Prostate gland (tissue), 2 donors: ENCODE results near the gene TFE3. TPM values are rescaled to one million over a fixed set of nuclear protein-coding genes. Genes with fewer than 3 reads are reported as not detected.
"Not testable (repeated sequence)": the region's sequence is repeated elsewhere in the genome, so short reads cannot be mapped to it uniquely, and the experiment has no call there.

ENCODE experiments used
- DNase-seq: peaks from one replicate; pipeline ENCODE4 v3.0.0-alpha.2; 2019; ENCODE audit warnings: low spot score
- H3K27ac ChIP-seq, 2 donors: fragments of 200-600 bp; sonication (generic); 2 replicates each; pipeline ENCODE4 v1.5.1; 2017 to 2019
- H3K27me3 ChIP-seq: fragments of 200-600 bp; sonication (generic); replicated peaks from 2 replicates; pipeline ENCODE4 v1.5.1; 2019; ENCODE audit not compliant: insufficient read depth
- H3K36me3 ChIP-seq, 2 donors: fragments of 200-600 bp; sonication (generic); 1 replicate in 1 of 2; 2 replicates in 1 of 2; pipeline versions ENCODE4 v1.5.1 to v1.8.1; 2017 to 2019
- H3K4me1 ChIP-seq: fragments of 200-600 bp; sonication (generic); replicated peaks from 2 replicates; pipeline ENCODE4 v1.5.1; 2019
- H3K4me3 ChIP-seq, 2 donors: fragments of 200-600 bp; sonication (generic); 2 replicates each; pipeline ENCODE4 v1.5.1; 2017 to 2019
- H3K9me3 ChIP-seq: fragments of 200-600 bp; sonication (generic); 2 replicates; pipeline ENCODE4 v1.5.1; 2017
- POLR2A ChIP-seq: fragments of 450-650 bp; IDR thresholded peaks from one replicate; pipeline ENCODE4 v1.6.1; 2016; ENCODE audit warnings: antibody characterized with exemption, mild to moderate bottlenecking
- POLR2AphosphoS5 ChIP-seq: sonication (generic); formaldehyde crosslinking; IDR thresholded peaks from one replicate; pipeline ENCODE4 v1.6.1; 2017; ENCODE audit warnings: antibody characterized with exemption
- WGBS: methylation state at CpG from one replicate; pipeline ENCODE4 v1.1.5; 2018; 5-methylcytosine and 5-hydroxymethylcytosine counted together
- intact Hi-C: fragments of 100-400 bp; cut with DNase I; formaldehyde crosslinking; loops from one replicate; pipeline ENCODE4 v1.14.2; 2022
- total RNA-seq, 2 donors: library from RNA; depleted of rRNA; stranded (reverse); fragments of >200 nt; gene quantifications; one replicate each; pipeline ENCODE4 v1.1.0, GENCODE V29; 2016
- TF ChIP-seq, protein P1 (sequence below), 4 experiments: fragments of 200-600 bp in 2 of 4; fragments of 450-650 bp in 2 of 4; sonication (generic) in 2 of 4; IDR thresholded peaks; 1 replicate in 3 of 4; 2 replicates in 1 of 4; pipeline ENCODE4 v1.5.1; 2016 to 2019; ENCODE audit warnings: antibody characterized with exemption in 4 of 4, mild to moderate bottlenecking in 2 of 4, moderate library complexity in 2 of 4

Gene TFE3
- total RNA-seq, 2 donors from 2014 or later: 44.6 to 88.4 TPM

- Histone ChIP-seq H3K4me3 (no peak overlapping the region), H3K4me1 (no peaks in the 10 kb centered on the region), H3K36me3 (no peaks in the 10 kb centered on the region), H3K27ac (no peak overlapping the region), H3K27me3 (no peaks in the 10 kb centered on the region), H3K9me3 (no peaks in the 10 kb centered on the region)
- no peak for TF ChIP-seq POLR2AphosphoS5
- TF ChIP-seq POLR2A: no peak
- TF ChIP-seq, protein P1, sequence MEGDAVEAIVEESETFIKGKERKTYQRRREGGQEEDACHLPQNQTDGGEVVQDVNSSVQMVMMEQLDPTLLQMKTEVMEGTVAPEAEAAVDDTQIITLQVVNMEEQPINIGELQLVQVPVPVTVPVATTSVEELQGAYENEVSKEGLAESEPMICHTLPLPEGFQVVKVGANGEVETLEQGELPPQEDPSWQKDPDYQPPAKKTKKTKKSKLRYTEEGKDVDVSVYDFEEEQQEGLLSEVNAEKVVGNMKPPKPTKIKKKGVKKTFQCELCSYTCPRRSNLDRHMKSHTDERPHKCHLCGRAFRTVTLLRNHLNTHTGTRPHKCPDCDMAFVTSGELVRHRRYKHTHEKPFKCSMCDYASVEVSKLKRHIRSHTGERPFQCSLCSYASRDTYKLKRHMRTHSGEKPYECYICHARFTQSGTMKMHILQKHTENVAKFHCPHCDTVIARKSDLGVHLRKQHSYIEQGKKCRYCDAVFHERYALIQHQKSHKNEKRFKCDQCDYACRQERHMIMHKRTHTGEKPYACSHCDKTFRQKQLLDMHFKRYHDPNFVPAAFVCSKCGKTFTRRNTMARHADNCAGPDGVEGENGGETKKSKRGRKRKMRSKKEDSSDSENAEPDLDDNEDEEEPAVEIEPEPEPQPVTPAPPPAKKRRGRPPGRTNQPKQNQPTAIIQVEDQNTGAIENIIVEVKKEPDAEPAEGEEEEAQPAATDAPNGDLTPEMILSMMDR (IDR thresholded peaks at IDR 0.05): no peak
- DNase-seq: no peak
- intact Hi-C loops: no loop called here
Observed at GRCh38 chrX:48992341-48992740, 50.8 kb downstream of the TFE3 start.

GRCh38 chrX:48989483-48989882 lies 53.7 kb downstream of the TFE3 start:
- H3K27me3 ChIP-seq: no peaks in the 10 kb centered on the region
- H3K36me3 ChIP-seq: no peaks in the 10 kb centered on the region
- H3K9me3 ChIP-seq: no peaks in the 10 kb centered on the region
- intact Hi-C loops: no loop called here
- DNase-seq: no peak
- WGBS: 72% methylated on average over 4 of the region's 4 CpGs
- TF ChIP-seq POLR2AphosphoS5: no peak
- no peak for TF ChIP-seq POLR2A
- TF ChIP-seq, protein P1 (IDR thresholded peaks at IDR 0.05): no peak
- H3K4me3 ChIP-seq: no peak overlapping the region
- H3K4me1 ChIP-seq: no peaks in the 10 kb centered on the region
- no peak overlapping the region for H3K27ac ChIP-seq

DNA sequence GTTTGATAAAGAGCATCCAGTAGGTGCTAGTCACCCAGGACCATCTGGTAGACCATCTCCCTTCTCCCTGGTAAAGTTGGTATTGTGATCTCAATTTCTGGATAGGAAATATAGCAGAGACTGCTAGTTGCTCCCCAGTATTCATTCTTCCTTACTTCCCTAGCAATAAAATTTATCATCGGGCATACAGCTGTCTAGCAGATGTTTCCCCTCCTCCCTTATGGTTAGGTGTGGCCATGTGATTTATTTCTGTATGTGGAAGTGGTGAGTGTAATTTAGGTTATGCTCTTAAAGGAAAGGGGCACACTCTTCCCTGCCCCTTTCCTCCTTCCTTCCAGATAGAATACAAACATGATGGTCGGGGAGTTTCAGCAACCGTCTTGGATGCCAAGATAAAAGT lies 59.3 kb downstream of the TFE3 start:
- Histone ChIP-seq H3K27me3 (no peaks in the 10 kb centered on the region), H3K9me3 (no peaks in the 10 kb centered on the region), H3K4me1 (no peaks in the 10 kb centered on the region), H3K27ac (no peak overlapping the region), H3K36me3 (no peaks in the 10 kb centered on the region), H3K4me3 (no peak overlapping the region)
- TF ChIP-seq, protein P1 (IDR thresholded peaks at IDR 0.05): no peak
- TF ChIP-seq POLR2AphosphoS5 (no peak), POLR2A (no peak)
- WGBS: 64% methylated on average over 3 of the region's 3 CpGs
- no peak for DNase-seq
- intact Hi-C loops: no loop called here

- 92% methylated on average over 9 of the region's 17 CpGs for WGBS
- TF ChIP-seq POLR2AphosphoS5 (no peak), POLR2A (no peak)
- TF ChIP-seq, protein P1 (IDR thresholded peaks at IDR 0.05): no peak
- Histone ChIP-seq H3K27ac (no peak overlapping the region), H3K9me3 (no peaks in the 10 kb centered on the region), H3K27me3 (no peaks in the 10 kb centered on the region), H3K36me3 (no peaks in the 10 kb centered on the region), H3K4me3 (no peak overlapping the region), H3K4me1 (no peaks in the 10 kb centered on the region)
- DNase-seq: no peak
- intact Hi-C loops: no loop called here
Observed at GRCh38 chrX:48983081-48983480, 60.1 kb downstream of the TFE3 start.

DNA sequence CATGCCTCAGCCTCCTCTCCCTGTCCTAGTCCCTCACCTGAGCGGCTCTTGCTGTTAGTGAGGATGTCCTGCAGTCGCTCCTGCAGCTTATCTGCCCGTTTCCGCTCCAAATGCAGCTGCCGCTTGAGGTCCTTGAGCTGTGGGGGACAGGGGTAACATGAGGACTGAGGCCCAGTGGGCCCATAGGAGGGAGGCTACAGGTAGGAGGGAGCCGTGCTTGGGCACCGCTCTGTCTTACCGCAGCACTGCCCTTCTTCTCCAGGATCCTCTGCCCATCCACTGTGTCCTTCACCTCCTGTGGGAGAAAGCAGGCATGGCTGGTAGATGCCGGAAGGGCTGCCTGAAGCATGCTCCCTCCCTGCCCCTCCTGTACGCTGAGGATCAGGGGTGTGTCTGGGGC lies 62.0 kb downstream of the TFE3 start:
- intact Hi-C loops: no loop called here
- Histone ChIP-seq H3K27me3 (no peaks in the 10 kb centered on the region), H3K36me3 (no peaks in the 10 kb centered on the region), H3K4me3 (no peak overlapping the region), H3K27ac (no peak overlapping the region), H3K4me1 (no peaks in the 10 kb centered on the region), H3K9me3 (no peaks in the 10 kb centered on the region)
- no peak for DNase-seq
- 98% methylated on average over 5 of the region's 10 CpGs for WGBS
- TF ChIP-seq, protein P1 (IDR thresholded peaks at IDR 0.05): no peak
- TF ChIP-seq POLR2AphosphoS5: no peak
- no peak for TF ChIP-seq POLR2A

DNA sequence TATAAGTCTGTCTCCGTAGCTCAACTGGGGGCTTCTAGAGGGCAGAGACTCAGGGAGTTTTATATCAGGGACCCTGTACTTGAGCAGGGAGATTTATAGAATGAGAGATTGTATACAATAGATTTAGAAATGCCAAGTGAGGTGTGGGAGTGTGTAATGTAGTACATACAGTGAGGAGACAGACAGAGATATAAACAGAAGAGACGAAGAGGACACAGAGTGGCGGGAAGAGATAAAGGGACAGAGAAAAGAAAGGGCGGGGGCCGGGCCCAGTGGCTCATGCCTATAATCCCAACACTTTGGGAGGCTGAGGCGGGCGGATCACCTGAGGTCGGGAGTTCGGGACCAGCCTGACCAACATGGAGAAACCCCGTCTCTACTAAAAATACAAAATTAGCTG lies 62.8 kb downstream of the TFE3 start:
- H3K27me3 ChIP-seq, intact Hi-C loops, H3K36me3 ChIP-seq, H3K4me1 ChIP-seq, H3K4me3 ChIP-seq, H3K27ac ChIP-seq, DNase-seq, H3K9me3 ChIP-seq: not testable (repeated sequence)
- 88% methylated on average over 9 of the region's 10 CpGs for WGBS
